TTC549 (cell line): ENCODE data around the gene RNF151.
"Not testable (repeated sequence)": the region's sequence is repeated elsewhere in the genome, so short reads cannot be mapped to it uniquely, and the experiment has no call there.

Experiments
- FAIRE-seq: peaks from 2 replicates; lab custom pipeline; 2012; peaks lifted over from hg19 to GRCh38; lab: Jason Lieb, UNC

The RNF151 gene

GRCh38 chr16:2009164-2009711 lies 42.6 kb downstream of the RNF151 start:
- no peak for FAIRE-seq

GRCh38 chr16:2009791-2010510 lies 43.3 kb downstream of the RNF151 start, which contains the start of gene ZNF598:
Gene ZNF598, minus strand, starts transcription at chr16:2009821.
- FAIRE-seq = no peak

GRCh38 chr16:2011726-2012125 lies 45.1 kb downstream of the RNF151 start:
- not testable (repeated sequence) for FAIRE-seq

GRCh38 chr16:2013527-2013926 lies 46.9 kb downstream of the RNF151 start:
- FAIRE-seq = no peak

GRCh38 chr16:2015117-2015946 lies 48.7 kb downstream of the RNF151 start:
- no peak for FAIRE-seq

GRCh38 chr16:2015947-2016208 lies 49.2 kb downstream of the RNF151 start:
- FAIRE-seq = no peak

GRCh38 chr16:2016407-2016922 lies 49.8 kb downstream of the RNF151 start:
- no peak for FAIRE-seq
